Neural progenitor cell (in vitro differentiated cells): ENCODE measurements around the gene NEU2.

Experiments used
- EZH2phosphoT487 ChIP-seq: fragments of 200-600 bp; sonication (generic); IDR thresholded peaks from 2 replicates; pipeline ENCODE4 v1.6.1; 2017; ENCODE audit warnings: antibody characterized with exemption
- TF ChIP-seq, protein P1 (sequence below): fragments of 200-600 bp; sonication (generic); IDR thresholded peaks from 2 replicates; pipeline ENCODE4 v1.5.1; 2017; ENCODE audit warnings: antibody characterized with exemption, mild to moderate bottlenecking

- TF ChIP-seq, protein P1, sequence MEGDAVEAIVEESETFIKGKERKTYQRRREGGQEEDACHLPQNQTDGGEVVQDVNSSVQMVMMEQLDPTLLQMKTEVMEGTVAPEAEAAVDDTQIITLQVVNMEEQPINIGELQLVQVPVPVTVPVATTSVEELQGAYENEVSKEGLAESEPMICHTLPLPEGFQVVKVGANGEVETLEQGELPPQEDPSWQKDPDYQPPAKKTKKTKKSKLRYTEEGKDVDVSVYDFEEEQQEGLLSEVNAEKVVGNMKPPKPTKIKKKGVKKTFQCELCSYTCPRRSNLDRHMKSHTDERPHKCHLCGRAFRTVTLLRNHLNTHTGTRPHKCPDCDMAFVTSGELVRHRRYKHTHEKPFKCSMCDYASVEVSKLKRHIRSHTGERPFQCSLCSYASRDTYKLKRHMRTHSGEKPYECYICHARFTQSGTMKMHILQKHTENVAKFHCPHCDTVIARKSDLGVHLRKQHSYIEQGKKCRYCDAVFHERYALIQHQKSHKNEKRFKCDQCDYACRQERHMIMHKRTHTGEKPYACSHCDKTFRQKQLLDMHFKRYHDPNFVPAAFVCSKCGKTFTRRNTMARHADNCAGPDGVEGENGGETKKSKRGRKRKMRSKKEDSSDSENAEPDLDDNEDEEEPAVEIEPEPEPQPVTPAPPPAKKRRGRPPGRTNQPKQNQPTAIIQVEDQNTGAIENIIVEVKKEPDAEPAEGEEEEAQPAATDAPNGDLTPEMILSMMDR, result no peak
- no peak for TF ChIP-seq EZH2phosphoT487
These were observed 21.8 kb upstream of the NEU2 start for GRCh38 chr2:233010569-233011267.
